GM19324 (cell line): ENCODE measurements around the gene KAT2A.

ENCODE experiments used
- ATAC-seq: cut with Tn5 transposase; IDR thresholded peaks from one replicate; pipeline ENCODE4 v1.9.1; 2021; ENCODE audit warnings: mild to moderate bottlenecking, moderate library complexity; ENCODE audit not compliant: unreplicated experiment, low FRiP score

The KAT2A gene

DNA sequence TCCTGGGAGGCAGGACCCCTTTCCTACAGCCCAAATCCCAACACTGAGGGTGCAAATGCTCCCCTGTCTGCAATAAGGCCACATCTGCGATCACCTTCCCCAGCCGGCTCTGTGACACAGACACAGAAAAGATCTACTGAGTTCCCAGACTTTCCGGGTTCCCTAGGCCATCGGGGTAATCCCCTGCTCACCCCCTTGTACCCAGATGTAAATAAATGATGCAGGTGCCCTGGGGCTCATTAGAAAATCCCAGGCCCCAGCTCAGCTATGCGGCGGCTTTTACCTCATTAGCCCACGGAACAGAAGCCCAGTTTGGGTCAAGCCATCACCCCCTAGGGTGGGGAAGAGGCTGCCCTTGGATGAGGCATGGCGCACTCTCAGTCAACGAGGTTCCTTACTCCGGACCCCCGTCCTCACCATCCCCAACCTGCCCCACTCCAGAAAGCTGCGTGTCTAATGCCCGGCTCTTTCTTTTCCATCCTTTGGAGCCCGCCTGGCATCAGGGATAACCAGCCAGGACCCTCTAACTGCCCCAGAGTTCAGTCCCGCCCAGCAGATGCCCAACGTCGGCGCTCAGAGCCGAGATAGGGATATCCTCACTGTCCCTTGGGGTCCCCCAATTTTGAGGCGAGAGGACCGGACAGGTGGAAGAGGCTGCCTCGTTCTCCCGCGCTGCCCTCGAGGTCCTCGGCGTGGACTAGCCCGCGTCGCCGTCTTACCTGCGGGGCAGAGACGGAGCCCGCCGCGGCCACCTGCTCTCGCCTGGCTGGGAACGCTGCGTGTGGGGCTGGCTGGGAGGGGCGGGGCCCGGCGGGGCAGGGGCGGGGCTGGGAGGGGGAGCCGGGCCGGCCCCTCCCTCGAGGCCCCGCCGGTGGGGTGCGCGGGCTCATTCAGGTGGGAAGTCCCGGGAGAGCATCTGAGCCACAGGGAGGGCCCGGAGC lies 23.2 kb downstream of the KAT2A start, which contains the start of gene ZNF385C:
ZNF385C (minus strand) TSS at position 783 of the 941 bp plus-strand sequence. CDS start 35,417 bp downstream, outside the sequence.
- ATAC-seq: no peak

DNA sequence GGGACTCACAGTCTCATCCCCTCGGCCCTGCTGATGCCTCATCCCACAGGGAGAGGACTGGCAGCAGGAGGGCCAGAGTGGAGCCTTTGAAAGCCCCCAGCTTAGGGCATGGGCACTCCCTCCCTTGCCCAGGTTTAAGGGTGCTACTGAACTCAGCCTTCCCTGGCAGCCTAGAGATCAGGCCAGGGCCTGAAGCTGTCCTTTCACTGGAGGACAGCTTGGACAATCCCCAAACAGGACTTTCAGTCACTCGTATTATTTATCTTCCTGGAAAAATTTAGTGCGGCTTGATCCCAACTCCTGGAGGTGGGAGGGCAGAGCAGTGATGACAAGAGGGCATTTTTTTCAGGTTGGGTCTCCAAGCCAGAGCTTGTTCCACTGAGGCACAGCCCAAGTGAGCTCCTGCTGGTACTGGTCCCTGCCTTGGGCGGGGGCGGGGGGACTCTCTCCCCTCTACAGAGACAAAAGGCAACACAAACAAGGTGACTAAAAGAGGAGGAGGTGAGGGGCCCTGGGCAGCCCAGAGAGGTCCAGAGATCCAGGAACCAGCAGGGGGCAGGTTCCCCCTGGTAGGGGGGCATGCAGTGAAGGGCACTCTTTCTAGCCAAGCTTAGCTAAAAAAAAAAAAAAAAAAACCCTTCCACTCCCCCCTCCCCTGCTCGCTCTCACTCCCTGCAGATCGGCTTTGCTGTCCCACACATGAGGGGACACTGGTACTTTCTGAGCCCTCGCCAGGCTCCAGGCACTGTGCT lies 24.6 kb downstream of the KAT2A start:
- no peak for ATAC-seq

DNA sequence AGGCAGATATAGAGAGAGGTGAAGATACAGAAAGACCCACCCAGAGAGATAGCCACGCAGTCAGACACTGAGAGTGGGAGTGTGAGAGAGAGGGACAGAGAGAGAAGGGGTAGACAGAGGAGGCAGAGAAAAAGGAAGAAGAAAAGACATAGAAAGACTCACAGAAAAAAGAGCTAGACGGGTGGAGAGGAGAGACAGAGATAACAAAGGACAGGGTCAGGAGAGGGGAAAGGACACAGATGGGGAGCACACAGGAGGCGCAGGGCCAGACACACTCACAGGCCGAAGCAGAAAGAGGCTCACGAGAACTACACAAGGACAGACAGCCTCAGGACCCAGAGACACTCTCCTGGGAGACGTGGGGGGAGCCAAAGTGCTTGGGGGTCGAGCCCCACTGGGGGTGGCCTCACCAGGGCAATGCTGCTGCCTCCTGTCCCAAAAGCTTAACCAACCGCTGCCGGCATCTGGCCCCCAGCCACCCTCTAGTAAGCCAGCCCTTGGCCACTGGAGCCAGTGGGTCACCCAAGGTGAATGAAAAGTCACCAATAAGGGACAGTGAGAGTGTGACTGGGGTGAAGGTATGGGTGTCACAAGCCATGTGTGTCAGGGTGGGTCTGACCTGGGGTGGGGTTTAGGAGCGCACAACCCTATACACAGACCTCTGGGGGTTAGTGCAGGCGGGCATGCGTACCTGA lies 26.6 kb downstream of the KAT2A start:
- no peak for ATAC-seq

DNA sequence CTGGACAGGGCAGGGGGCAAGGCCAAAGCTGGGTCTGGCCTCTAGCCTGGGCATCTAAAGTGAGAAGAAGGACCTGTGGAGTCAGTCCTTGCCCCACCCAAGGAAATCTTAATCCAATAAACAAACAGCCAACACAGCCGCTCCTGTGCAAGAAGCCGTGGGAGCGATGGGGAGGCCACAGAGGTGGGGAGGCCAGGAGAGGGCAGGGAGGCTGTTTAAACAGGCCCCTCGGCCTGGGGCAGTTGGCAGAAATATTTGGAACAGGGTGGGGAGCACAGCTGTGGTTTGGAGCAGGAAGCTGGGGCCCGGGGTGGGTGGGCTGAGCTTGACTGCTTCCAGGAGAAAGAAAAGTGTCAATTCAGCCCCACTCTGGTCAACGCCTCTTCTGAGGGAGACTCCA lies 28.2 kb downstream of the KAT2A start:
- no peak for ATAC-seq

DNA sequence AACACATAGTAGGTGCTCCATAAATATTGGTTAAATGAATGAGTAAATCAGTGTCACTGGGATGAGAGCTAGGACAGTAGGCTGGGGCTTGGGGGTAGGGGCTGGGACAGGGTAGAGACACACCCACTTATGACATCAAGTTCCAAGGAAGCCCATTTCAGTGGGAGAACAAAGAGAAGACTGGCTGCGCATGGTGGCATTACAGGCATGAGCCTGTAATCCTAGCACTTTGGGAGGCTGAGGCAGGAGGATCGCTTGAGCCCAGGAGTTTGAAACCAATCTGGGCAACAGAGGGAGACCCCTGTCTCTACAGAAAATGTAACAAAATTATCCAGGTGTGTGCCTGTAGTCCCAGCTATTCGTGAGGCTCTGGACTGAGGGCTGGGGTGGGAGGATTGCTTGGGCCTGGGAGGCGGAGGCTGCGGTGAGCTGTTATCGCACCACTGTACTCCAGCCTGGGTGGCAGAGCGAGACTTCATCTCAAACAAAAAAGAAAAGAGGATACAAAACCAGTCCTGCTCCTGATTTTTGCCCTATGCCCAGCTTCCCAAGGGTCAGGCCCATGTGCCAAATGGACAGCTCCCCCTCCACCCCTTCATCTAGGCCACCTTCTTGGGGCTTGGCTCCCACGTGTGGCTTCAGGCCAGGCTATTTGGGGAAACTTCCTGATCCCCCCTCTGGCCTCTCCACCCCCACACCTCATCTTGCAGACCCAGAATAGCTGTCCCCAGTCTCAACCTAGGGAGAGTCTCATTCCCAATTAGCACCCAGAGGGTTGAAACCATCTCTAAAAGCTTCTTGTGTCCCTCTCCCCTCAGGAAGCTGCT lies 30.0 kb downstream of the KAT2A start:
- ATAC-seq: no peak

DNA sequence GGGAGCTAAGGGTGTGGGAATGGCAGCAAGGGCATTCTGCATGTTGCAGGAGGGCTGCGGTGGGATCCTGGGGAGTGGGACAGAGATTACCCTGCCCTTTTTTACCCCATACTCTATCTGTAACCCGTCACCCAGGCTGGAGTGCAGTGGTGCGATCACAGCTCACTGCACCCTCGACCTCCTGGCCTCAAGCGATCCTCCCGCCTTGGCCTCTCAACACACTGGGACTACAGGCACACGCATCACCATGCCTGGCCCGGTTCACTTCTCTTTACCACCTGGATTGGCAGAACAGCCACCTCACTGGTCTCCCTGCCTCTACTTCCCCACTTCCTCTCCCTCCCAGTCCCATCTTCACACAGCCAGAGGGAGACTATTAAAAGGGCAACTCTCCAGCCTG lies 32.4 kb downstream of the KAT2A start:
- ATAC-seq: no peak

DNA sequence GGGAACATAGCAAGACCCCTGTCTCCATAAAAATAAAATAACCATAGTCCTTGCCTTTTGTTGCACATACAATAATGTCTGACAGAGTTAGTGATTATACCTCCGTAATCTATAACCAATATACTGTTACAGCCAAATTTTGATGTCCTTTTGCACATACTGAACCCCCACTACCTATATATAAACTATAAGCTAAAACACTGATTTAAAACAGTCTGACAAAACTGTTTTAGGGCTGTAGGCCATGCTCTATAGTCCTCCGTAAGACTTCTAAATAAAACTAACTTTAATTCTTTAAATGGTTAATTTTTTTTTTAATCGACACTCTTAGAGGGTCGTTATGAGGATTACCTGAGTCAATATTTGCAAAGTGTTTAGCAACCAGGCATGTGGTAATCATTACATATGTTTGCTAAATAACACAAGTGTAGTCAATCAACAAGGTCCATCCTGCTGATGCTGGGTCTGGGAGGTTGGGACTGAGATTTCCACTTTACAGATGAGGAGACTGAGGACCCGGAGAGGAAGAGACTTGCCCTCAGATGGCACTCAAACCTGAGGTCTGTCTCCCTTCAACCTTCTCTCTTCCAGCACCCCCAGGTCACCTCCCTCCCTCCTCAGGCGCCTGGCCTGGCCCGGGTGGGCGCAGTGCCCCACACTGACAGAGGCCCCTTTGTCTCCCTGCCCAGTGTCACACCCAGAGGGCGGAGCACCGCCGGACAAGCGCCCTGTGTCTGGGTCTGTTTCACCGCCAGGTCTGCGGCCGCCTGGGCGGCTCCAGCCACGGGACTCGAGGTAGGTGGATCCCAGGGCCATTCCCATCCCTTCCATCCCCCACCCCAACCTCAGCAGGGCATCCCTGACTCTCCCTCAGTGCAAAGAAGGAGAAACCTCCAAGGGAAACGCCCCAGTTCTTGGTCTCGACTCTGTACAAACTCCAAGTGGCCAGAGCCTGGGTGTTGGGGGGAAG lies 33.1 kb downstream of the KAT2A start:
- no peak for ATAC-seq

DNA sequence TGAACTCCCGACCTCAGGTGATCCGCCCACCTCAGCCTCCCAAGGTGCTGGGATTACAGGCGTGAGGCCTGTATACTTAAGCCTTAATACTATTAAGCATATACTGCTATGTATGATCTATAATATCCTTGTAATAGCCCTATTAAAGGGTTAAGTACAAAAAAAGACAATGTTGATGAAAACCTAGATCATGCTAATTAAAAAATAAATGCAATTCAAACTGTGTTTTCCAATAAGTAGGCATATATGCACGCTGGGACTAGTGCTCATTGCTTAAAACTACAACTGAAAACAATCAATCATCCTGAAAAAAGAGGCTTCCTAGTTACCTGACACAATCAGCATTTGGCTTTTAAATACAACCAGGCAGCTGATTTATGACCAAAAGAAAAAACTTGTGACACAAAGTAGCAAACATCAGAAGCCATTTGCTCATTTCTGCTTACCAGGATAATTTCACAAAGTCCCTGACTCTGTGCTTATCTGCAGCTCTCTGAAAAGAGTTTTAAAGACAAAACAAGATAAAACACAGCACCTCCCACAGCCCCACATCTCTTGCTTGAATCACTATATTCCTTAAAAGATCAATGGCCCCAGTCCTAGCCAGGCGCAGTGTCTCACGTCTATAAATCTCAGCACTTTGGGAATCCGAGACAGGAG lies 34.0 kb downstream of the KAT2A start:
- no peak for ATAC-seq

DNA sequence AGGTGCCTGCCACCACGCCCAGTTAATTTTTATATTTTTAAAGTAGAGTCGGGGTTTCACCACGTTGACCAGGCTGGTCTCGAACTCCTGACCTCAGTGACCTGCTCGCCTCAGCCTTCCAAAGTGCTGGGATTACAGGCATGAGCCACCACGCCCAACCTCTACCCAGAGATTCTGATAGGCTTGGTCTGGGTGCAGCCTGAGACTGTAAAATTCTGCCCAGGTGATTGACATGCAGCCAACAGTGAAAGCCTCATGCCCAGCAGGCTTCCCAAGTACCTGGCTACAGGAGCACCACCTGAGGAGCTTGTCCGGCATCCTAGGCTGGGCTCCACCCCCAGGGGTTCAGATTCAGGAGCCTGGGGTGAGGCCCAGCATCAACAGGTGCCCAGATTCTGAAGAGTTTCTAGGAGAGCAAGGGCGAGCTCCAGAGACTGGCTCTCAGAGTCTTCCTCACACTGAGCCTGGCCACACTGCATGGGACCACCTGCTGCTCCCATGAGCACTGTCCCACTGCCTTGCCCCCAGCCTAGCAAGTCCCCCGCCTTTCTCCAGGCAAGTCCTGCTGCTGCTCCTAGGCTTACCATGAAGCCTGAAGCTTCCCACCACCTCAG lies 39.5 kb downstream of the KAT2A start:
- no peak for ATAC-seq

DNA sequence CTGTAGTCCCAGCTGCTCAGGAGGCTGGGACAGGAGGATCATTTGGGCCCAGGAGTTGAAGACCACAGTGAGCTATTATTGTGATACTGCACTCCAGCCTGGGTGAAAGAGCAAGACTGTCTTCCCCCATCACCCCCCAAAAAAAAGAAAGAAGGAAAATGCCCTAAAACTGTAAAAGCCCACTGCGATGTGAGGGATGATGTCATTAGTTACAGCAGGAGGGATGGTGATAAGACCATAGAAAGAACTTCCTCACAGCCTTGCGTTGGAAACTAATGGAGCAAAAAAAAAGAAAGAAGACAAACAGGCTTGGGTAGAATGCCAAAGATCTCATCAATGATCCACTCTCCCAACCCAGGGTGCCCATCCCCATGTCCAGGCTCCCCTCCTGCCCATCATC lies 41.6 kb downstream of the KAT2A start:
- ATAC-seq: no peak

DNA sequence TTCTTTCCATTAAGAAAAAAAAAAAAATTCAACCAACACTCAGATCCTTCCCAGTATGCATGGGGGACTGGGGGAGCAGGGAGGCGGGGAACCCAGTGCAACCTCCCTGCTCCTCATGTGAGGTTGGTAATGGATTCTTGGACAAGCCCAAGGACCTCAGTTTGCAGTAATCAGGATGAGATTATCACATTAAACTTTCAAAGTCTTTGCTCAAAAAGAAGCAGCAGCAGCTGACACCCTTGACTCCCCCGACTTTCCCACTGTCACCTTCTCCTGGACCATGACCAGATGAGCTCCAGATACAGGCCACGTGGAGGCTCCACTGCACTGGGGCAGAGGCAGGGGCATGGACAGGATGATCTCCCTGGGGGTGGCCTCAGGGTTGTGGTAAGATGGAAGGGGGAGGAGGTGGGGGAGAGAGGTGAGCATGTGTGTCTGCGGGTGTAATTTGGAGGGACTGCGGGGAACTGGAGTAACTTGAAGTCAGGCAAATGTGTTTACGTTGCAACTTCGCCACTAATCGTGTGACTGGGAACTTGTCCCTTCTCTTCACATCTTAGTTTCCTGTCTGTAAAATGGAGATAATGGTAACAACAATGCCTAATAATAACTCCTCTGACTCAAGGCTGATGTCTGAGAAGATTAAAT lies 42.6 kb downstream of the KAT2A start:
- no peak for ATAC-seq

DNA sequence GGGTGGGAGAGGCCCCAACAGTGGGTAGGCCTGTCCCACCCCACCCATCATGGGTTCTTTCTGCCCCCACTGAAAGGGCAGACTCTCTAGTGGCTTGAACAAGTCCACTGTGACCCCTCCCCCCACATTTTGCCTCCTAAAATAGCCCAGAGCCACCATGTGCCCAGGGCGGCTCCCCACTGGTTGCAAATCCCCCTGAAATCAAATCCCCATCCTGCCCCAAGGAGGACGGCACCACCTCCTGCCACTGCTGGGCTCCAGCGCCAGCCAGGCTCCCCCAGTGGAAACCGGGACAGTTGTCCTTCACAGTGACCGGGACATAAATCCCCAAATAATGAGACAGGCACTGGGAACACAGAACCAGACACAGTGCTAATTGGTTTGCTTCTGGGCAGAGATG lies 43.4 kb downstream of the KAT2A start:
- ATAC-seq: no peak

DNA sequence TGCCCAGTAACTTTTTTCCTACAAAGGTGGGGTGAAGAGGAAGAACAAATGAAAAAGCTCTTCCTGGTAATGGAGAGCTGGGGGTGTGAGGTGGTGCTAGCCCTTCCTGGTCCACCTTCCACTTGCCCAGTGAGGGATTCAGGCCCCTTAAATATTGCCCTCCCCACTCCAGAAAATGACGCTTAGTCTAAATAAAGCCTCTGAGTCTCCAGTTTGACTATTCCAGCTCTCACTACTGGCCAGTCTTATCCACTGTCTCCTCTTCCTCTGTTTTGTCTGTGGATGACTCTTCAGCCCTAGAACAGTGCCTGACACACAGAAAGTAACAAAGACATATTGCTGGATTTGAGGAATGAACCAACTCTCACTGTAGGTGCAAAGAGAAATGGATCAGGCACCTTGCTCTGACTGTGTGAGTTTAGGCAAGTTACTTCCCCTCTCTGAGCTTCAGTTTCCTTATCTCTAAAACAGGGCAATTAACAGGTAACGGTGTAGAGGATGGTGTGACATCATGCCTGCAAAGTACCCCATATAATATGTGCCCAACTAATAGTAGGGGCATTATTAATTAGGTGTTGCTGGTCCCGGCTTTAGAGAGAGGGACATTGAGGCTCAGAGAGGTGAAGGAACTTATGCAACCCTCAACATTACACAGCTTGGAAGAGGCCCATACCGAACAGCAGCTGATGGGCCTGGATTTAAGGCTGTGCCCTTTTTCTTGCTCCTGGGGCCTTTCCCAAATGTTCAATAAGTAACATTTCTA lies 44.2 kb downstream of the KAT2A start:
- ATAC-seq: no peak

DNA sequence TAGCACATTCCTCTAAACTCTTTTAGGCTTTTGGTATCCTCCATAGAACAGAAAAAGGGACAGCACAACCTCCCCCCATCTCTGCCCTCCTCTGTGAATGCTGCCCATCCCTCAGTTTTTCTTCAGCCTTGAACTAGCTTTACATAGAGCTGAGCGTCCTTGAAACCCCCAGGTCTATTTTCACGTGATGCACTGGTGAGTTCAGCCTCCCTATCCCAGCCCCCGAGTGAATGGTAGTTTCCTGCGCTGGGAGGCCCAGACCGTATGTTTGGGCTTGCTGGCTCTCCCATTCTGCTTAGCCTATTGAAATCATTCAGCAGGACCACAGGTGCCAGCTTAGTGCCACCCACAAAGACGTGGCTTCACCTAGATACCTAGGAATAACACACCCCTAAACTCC lies 45.4 kb downstream of the KAT2A start:
- ATAC-seq: no peak

DNA sequence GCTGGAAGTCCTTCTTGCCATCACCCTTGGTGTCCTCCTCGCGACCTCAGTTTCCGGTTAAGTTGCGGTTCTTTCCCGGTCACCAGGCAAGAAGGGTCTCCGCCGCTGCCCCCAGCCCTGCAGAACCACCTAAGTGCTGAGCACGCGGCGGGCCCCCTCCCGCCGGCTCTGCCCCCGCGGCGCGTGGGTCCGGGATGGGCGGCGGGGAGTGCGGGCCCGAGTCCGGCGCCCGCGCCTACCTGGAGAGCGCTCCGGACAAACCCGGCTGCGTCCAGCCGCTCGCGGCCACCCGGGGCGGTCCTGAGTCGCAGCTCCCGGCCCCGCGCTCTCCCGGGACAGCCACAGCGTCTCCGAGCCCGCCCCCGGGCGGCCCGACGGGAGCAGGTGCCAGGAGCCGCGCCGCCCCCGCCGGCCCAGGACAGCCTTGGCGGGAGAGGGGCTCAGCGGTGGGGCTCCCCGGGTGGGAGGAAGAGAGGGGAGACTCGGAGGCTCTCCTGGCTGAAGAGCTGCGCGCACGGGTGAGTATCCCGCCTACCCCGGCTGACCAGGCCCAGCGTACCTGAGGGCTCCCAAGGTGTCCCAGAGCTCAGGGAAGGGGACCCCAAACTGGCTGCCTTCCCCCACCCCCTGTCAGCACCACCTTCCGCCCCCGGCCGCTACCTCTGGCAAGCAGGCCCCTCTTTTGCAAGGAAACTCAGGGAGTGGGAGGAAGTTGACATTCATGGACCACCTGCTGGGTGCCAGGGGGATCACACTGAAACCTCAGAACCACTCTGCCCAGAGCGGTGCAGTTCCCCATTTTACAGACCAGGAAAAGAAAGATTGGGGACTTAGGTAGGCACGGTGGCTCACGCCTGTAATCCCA lies 48.6 kb downstream of the KAT2A start:
- ATAC-seq: no peak

DNA sequence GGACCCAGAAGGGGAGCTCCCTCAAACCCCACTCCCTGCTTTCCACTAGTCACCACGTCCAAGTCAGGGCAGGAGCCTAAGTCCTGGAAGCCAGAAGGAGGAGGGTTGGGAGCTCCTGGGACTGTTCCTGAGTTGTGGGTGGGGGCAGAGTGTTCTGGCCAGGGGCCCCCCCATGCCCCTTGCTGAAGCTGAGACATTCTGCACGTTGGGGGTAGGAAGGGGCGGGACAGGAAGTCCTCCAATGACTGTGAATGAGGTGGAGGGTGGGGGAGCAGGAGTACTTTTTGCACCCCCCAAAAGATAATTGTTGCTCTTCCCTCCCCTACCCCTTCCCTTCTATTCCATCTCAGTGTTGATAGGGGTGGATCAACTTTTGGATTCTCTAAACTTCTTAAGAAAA lies 49.4 kb downstream of the KAT2A start:
- ATAC-seq: no peak
